ENCODE measurements around the gene ROR1. TPM values are rescaled to one million over a fixed set of nuclear protein-coding genes. Genes with fewer than 3 reads are reported as not detected.

Gene ROR1
- total RNA-seq, 1 experiment from 2014 or later = 2.7 TPM

- no peaks in the 10 kb centered on the region for H3K79me2 ChIP-seq (ENCODE audit: insufficient read depth, low read length)
- no peak overlapping the region for H3K9ac ChIP-seq (ENCODE audit: low read length)
- no peak for TF ChIP-seq ATF3 (IDR thresholded peaks at IDR 0.05)
- TF ChIP-seq TCF7L2 (IDR thresholded peaks at IDR 0.05; ENCODE audit: borderline replicate concordance, extremely low read depth, insufficient read depth, insufficient read length) = no peak
- no peak for TF ChIP-seq REST (IDR thresholded peaks at IDR 0.05; ENCODE audit: low read depth)
- TF ChIP-seq SRF (IDR thresholded peaks at IDR 0.05; ENCODE audit: low read depth) = no peak
- no peak for TF ChIP-seq ELF1 (IDR thresholded peaks at IDR 0.05; ENCODE audit: borderline replicate concordance, low read depth)
- TF ChIP-seq YY1 (IDR thresholded peaks at IDR 0.05; ENCODE audit: extremely low read depth, insufficient replicate concordance, low read depth, low read length) = no peak
- TF ChIP-seq FOSL1 (IDR thresholded peaks at IDR 0.05; ENCODE audit: low read depth) = no peak
- TF ChIP-seq EZH2 (IDR thresholded peaks at IDR 0.05) = no peak
- TF ChIP-seq ZNF274 (IDR thresholded peaks at IDR 0.05; ENCODE audit: low read depth, low read length) = no peak
- no peak for TF ChIP-seq RAD21 (IDR thresholded peaks at IDR 0.05; ENCODE audit: low read depth)
- no peak for TF ChIP-seq CEBPB (IDR thresholded peaks at IDR 0.05; ENCODE audit: low read depth)
- no peak overlapping the region for H3K4me3 ChIP-seq (replicated peaks in 1 of 2; ENCODE audit: low read depth in 1 of 2, low read length in 2 of 2)
- H2AFZ ChIP-seq (ENCODE audit: low read depth, low read length, poor library complexity, severe bottlenecking) = no peak overlapping the region
- H3K9me3 ChIP-seq (ENCODE audit: control insufficient read depth in 1 of 2, insufficient read depth in 1 of 2, low read depth in 1 of 2, low read length in 2 of 2) = no peaks in the 10 kb centered on the region
- no peak overlapping the region for H3K27ac ChIP-seq (ENCODE audit: low read depth, low read length)
- POLR2A ChIA-PET = no interaction called here
- DNase-seq (ENCODE audit: low read depth, low spot score) (no peak), ATAC-seq (no peak)
- intact Hi-C loops (cut with micrococcal nuclease) = no loop called here
- H3K4me1 ChIP-seq (ENCODE audit: control insufficient read depth in 1 of 2, insufficient read depth in 2 of 2, low read length in 2 of 2) = no peaks in the 10 kb centered on the region
- RAD21 ChIA-PET (ENCODE audit: low non-redundant PET in 1 of 2, low total read pairs in 2 of 2, uncharacterized antibody in 2 of 2, unreplicated experiment in 2 of 2) = no interaction called here
- H3K27me3 ChIP-seq (ENCODE audit: insufficient read depth, low read length) = no peaks in the 10 kb centered on the region
- CTCF ChIA-PET = interaction anchor here (0.7 kb wide), 1 partner anchor 10 kb away, joined by 3 read pairs; no protein-coding TSS in a partner anchor
- H4K20me1 ChIP-seq (ENCODE audit: insufficient read depth) = no peaks in the 10 kb centered on the region
- no peaks in the 10 kb centered on the region for H3K9me2 ChIP-seq (ENCODE audit: insufficient read depth)
- no peaks in the 10 kb centered on the region for H3K36me3 ChIP-seq (ENCODE audit: control insufficient read depth in 1 of 2, insufficient read depth in 2 of 2, low read length in 2 of 2)
- no TSS peak for BruUV-seq (replicated peaks)
- no peak overlapping the region for H3K4me2 ChIP-seq (ENCODE audit: low read length)
Measured at GRCh38 chr1:64147045-64147724, 373.4 kb downstream of the ROR1 start.

Measured in HCT116 (cell line).